GM19397 (cell line): ENCODE data around the gene SH3D19.
"Not testable (repeated sequence)": the region's sequence is repeated elsewhere in the genome, so short reads cannot be mapped to it uniquely, and the experiment has no call there.

Experiments used
- ATAC-seq: cut with Tn5 transposase; IDR thresholded peaks from one replicate; pipeline ENCODE4 v1.9.1; 2021; ENCODE audit warnings: mild to moderate bottlenecking, moderate library complexity; ENCODE audit not compliant: unreplicated experiment

The SH3D19 gene

DNA sequence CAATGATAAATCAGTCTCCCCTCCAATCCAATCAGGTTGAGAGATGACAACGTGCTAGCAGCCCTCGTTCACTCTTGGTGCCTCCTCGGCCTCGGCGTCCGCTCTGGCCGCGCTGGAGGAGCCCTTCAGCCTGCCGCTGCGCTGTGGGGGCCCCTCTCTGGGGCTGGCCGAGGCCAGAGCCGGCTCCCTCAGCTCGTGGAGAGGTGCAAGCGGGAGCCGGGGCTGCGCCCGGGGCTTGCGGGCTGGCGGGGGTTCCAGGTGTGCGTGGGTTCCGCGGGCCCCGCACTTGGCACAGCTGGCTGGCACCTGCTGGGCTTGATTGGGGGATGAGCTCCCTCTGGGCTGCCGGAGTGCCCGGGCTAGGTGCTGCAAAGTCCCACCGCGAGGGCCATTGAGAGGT lies 89.4 kb downstream of the SH3D19 start:
- no peak for ATAC-seq

DNA sequence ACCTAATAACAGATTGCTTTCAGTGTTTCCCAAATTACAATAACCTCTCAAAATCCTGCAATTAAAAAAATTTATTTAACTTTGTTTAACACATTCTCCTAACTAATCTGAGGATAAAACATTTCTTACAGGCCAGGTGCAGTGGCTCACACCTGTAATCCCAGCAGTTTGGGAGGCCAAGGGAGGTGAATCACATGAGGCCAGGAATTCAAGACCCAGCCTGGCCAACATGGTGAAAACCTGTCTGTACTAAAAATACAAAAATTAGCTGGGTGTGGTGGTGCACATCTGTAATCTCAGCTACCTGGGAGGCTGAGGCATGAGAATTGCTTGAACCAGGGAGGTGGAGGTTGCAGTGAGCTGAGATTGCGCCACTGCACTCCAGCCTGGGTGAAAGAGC lies 90.0 kb downstream of the SH3D19 start:
- ATAC-seq, result not testable (repeated sequence)

DNA sequence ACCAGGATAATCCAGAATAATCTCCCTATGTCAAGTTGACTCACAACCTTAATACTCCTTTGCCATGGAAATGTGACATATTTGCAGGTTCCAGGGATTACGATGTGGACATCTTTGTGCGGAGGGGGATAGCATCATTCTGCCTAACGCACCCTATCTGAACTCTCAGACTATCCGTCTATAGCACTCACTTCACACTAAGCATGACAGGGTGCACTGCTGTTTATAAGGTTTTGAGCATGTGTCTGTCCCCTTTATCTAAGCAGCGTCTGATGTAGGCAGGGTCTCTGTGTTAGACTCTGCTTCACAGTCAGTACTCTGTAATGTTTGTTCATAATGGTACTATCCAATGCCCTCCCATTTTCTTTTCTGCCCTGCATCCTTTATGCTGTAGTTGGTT lies 91.8 kb downstream of the SH3D19 start:
- ATAC-seq, result no peak

DNA sequence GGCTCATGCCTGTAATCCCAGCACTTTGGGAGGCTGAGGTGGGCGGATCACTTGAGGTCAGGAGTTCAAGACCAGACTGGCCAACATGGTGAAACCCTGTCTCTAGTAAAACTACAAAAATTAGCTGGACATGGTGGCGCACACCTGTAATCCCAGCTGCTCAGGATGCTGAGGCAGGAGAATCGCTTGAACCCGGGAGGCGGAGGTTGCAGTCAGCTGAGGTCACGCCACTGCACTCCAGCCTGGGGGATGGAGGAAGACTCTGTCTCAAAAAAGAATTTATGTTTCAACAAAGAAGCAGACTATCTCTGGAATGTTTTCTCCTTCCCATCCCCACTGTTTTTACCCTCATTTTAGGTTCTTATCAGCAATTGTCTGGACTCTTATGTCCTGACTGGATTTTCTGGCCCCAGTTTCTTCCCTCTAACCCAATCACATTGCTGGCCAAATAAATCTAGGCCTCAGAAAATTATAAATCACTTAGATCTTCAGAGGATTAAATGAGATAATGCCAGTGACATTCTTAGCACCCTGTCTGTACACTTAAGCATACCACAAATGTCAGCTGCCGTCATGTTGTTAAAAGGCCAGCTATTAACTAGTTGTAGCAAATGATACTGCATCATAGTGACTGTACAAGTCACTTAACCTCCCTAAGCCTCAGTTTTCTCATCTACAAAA lies 93.3 kb downstream of the SH3D19 start:
- ATAC-seq, result no peak

DNA sequence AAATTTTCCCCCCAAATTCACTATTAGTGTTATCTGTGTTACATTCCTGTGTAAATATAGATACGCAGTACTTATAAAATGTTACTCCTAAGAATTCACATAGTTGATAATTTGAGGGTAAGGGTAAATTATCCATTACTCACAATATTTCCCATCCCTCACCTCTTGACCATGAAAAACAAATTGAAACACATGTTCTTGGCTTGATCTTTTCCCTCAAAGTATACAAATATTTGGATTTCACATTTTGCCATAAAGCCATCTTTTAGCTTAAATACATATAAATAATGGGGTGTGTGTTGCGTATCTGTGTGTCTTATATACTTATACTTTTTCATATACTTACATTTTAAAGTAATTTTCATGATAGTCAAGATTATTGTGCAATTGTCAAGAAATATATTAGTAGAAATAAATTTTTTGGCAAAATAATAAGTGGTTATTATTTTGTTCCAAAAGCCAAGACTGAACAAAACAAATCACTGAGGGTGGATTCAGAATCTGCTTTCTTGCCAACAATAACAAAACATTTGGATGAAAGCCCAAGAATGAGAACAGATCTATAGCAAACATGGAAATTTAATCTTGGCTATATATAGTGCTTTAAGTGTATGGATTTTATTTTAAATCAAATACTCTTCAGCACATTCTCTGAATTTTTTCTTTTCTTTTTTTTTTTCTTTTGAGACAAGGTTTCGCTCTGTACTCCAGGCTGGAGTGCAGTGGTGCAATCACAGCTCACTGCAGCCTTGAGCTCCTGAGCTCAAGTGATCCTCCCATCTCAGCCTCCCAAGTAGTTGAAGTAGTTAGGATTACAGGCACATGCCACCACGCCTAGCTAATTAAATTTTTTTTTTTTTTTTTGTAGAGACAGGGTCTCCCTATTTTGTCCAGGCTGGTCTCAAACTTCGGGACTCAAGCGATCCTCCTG lies 97.0 kb downstream of the SH3D19 start:
- ATAC-seq, result no peak

DNA sequence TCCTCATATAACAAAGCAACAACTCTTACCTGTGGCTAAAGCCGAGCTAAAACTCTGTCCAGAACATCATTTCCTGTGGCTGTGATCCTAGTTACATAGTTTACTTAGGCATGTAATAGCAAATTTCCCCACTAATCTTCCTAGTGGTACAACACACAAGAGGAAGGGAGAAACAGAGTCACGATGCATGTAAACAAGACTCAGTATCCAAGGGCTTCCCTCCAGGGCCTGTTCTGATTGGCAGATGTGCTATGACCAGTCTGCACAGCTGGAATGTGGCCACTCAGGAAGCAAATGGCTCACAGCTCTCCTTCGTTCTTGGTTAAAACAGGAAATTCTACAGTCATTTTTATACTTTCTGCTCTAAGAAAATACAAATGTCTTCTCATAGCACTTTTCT lies 97.7 kb downstream of the SH3D19 start:
- no peak for ATAC-seq

DNA sequence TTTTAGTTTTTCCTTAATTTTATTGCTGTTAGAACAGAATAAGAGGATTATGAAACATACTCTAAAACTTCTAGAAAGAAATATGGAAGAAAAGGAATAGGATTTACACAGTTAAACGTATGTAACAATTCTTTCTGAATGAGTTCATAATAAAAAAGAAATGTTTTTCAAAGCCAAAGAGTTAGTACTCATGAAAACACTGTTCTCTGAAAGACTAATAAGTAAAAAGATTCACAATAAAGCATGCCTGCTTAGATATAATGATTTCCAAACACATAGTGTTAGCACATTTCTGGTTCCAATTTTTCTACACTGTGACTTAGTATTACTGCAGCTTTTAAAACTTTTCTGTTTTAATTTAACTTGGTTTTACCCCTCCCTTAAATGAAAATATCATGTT lies 98.2 kb downstream of the SH3D19 start:
- no peak for ATAC-seq

DNA sequence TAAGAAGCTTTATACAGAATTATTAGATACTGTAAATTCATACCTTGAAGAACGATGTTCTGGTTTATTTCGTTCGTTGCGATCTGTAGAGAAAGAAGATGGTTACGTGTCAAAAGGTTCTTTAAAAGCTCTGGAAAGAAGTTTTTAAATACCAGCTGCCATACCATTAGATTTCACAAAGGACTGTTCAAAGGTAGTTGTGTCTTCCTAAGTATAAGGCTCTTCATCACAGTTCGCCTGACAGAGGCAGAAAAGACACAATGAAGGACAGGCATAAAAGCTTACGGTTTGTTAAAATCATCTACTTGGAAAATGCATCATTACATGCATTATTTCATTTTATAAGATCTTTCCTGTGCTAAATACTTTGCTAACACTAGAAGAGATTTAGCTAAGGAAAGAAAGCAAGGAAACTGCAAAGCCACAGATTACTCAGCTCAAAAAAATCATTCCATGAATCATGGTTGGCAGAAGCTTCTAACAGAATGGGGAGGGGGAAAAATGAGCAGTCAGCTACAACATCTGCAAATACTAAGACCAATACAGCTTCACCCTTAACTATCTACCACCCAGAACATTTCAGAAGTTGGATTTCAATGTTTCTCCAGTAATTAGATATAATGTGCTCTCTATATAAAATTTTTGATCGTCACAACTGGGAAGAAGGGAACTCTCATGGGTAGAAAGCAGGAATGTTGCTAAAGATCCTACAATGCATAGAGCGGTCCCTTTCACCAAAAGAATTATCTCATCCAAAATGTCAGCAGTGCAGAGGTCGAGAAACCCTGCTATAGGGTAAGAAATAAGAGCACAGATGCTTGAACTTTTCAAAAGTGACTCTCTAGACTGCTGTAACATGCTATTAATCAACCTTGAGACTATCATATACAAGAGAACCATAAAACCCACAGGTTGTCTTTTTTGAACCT lies 99.1 kb downstream of the SH3D19 start:
- ATAC-seq, result no peak

DNA sequence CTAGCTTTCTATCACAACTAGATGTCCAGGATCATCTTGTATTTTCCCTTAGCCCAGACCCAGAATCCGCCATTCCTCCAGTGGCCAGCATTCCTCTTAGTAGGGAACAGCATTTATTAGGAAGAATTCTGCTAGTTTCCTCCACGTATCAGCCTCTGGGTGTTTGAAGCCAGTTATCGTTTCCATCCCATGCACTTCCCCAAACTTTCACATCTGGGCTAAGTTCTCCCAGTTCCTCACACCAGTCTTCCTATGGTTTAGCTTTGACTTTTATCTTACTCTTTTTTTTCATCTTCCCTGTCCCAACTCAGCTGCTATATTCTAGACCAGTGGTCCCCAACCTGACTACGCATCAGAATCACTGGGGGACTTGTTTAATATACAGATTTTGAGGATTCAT lies 101.9 kb downstream of the SH3D19 start:
- no peak for ATAC-seq

DNA sequence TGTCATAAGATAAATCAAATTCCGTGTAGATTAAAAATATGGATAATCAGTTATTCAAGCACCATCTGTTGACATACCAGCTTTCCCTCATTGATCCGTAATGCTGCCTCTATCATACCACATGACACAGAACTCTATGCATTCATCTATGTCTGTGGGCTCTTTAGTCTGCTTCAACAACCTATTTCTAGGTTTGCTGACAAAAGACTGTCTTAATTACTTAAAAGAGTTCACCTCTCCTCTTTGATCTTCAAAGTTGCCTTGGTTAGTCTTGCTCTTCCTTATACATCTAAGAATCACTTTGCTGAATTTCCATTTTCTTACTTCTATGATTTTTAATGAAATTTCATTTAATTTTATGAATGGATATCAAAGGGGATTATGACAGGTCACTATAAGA lies 105.5 kb downstream of the SH3D19 start:
- ATAC-seq, result no peak

DNA sequence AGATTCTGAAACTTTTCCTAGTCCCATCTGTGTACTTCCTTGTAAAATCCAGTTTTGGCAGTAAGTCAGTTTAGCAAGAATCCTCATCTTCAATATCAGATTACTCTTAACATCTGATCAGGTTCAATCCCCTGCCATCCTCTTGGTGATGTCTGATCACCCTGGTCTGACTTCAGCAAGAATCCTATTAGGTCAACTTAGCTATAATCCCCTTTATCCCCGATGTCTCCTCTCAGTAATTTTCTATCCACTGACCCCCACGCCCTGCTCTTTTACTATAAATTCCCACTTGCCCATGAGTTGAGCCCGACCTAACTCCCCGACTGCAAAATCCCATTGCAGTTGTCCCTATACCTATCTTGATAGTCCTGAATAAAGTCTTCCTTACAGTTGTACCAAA lies 106.3 kb downstream of the SH3D19 start:
- no peak for ATAC-seq

DNA sequence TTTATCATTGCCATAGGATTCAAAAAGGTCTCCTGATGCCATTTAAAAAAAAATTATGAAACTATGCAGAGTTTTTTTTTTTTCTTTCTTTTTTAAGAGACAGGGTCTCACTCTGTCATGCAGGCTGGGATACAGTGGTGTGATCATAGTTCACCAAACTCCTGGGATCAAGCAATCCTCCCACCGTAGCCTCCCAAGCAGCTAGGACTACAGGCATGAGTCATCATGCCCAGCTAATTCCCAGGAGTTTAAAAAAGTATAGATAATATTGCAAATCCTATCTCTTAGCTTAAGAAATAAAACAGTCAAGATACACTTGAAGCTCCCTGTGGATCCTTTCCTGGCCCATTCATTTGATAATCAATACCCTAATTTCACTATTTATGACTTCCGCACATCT lies 107.1 kb downstream of the SH3D19 start:
- no peak for ATAC-seq

DNA sequence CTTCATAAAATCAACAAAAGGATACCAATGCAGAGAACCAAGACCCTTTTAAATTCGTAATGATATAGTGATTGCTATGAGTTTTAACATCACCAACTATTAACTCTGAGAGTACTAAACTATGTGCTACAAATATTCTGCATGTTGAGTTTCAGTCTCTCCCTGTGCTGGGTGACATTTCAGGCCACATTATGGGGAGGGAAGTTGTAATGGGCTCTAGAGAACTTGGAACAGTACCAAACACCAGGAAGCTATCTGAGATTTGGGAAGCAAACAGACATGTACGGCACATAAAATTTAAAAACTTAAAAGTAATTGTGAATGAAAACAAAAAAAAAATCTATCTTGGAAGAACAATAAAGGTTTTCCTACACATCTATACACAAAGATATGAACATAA lies 108.1 kb downstream of the SH3D19 start:
- ATAC-seq, result no peak

DNA sequence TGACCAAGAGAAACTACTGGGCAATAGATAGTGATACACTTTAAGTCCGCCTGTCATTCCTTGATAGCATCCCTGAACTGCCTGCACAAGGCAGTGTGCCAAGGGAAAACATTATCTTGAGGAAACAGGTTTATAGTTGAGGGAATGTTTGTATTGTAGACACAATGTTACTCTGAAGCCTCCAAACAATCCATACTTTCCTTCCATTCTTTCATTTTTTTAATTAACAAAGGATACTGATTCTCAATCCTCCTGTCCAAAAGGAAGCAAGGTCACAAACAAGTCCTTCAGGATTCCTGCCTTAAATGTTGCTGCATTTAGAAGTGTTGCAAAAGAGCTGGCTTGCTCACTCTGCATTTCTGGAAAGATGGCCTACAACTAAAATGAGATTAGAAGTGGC lies 110.1 kb downstream of the SH3D19 start:
- no peak for ATAC-seq

DNA sequence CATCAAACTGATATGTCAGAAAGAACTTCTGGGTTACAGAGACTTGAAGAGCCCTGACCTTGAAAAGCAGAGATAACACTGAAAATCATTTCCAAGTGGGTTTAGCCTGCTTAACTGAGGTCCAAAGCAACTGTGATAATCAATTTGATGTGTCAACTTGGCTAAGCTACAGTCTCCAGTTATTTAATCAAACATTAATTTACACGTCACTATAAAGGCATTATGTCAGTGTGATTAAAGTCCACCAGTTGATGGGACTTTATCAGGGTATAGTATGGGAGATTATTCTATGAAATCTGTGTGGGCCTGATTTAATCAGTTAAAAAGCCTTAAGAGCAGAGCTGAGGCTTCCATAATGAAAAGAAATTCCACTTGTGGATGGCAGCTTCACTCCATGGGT lies 117.5 kb downstream of the SH3D19 start:
- ATAC-seq, result no peak

DNA sequence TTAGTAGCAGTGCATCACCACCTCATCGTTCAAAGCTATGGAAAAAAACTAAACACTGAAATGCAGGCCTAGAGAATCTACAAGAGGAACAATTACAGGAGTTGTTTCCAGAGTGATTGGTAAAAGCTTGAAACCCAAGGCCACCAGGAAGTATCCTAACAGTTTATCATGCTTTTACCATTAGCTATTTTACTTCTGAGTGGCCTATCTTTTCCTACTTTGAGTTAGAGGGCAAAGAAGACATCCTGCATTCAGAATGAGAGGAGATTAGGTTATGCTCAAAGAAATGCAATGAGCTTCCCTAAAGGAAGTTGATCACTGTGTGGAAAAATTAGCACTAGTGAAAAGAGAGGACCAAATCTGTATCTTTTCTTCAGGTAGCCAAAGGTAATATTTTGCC lies 118.2 kb downstream of the SH3D19 start:
- no peak for ATAC-seq

DNA sequence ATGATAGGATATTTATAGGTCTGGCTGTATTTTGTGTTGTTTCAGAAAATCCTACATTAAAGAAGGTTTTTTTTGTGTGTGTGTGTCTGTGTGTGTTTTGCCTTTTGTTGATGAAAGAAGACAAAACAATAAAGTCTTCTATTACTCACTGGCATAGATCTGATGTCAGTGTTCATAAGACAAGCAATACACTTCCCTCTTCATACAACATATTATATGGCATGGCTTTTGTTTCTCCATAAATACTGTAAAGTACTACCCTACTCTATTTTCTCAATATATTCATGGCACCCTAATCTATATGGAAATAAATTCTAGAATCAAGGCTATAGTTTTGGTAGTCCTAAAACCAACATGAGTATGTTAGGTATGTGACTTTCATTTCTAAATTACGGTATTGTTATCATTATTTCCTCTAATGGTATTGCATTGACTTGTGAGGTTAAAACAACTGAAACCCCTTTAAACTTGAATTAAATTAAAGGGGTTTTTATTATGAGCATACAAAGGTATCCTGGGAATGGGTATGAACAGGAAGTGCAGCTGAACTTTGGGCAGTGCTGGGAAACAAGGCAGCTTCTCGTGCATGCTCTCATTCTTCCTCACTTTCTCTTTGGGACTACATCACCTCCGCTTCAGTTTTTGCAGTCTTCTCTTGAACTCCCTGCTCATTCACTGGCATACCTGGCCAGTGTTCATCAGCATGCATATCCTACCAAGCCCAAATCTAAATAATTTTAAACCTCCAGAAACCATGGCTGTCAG lies 119.0 kb downstream of the SH3D19 start:
- no peak for ATAC-seq

DNA sequence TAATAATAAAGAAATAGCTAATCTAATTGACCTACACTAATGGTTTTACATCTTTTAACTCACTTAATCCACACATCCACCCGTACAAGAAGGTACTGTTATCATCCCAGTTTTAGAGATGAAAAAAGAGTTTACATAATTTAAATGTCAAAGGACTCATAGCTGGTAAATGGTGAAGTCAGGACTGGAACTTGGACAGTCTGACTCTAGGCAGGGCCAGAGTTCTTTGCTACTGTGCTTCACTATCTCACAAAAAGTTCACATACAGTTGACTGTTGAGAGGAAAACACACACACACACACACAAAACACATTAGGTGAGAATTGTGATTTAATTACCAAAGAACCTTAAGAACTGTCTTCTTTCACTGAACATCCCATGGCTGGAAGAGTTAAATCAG lies 119.7 kb downstream of the SH3D19 start:
- no peak for ATAC-seq

DNA sequence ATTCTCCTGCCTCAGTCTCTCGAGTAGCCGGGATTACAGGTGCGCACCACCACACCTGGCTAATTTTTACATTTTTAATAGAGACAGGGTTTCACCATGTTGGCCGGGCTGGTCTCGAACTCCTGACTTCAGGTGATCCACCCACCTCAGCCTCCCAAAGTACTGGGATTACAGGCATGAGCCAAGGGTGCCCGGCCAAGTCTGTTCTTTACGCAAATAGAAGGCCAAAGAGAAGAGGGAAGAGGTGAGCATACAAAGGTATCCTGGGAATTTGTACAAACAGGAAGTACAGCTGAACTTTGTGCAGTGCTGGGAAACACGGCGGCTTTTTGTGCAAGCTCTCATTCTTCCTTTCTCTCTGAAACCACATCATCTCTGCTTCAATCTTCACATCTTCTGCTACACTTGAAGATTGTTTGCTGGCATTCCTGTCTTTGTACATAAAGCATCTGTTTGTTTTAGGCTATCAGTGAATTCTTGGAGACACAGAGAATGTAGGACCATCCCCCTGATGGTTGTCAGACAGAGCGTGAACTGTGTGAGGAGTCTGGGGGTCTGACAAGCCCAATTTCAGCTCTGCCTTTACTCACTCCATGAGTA lies 120.4 kb downstream of the SH3D19 start:
- no peak for ATAC-seq

DNA sequence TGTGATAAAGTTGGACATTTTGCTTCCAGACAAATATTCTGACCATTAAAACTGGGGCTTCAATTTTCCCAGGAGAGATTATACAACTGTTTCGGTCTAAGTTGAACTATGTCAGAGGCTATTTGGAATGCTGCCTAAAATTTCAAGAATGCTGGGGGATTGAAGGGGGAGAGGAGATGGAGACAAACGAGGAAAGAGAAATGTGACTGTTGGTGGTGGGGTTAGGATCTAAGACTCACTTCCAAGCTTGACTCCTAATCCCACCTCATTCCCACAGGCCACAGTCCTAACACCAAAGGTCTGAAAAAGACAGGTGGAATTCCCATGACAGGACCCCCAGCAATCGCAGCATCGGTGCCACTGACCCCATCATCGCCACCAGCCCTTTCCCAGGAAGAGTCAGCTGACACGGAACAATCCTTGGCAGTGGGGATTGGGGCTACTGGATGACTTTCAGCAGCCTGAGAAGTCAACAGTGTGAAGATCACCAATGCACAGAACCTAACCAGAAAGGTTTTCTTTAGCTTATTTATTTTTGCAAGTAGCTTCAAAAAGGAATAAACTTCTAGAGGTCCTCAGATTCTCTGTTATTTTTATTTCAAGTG lies 122.5 kb downstream of the SH3D19 start:
- no peak for ATAC-seq
